Neural cell (in vitro differentiated cells): Measurements from ENCODE around the gene TMEM272. TPM values are rescaled to one million over a fixed set of nuclear protein-coding genes. Genes with fewer than 3 reads are reported as not detected.

Source experiments
- H2AFZ ChIP-seq: fragments of 200-600, 300-800 bp; sonication (generic), shearing (Covaris generic); 2 replicates; pipeline ENCODE4 v1.6.0; 2014; ENCODE audit warnings: low read depth, mild to moderate bottlenecking, antibody characterized with exemption, low read length, moderate library complexity
- H3F3A ChIP-seq: fragments of 200-600 bp; shearing (Covaris generic); 2 replicates; pipeline ENCODE4 v1.6.1; 2016; ENCODE audit warnings: mild to moderate bottlenecking, moderate library complexity, mixed read lengths, antibody characterized with exemption, low read length; ENCODE audit not compliant: insufficient read depth, poor library complexity, severe bottlenecking
- H3K27ac ChIP-seq: fragments of 200-600, 300-800 bp; sonication (generic), shearing (Covaris generic); 2 replicates; pipeline ENCODE4 v1.5.1; 2014; ENCODE audit warnings: mild to moderate bottlenecking, low read length, moderate library complexity
- H3K27me3 ChIP-seq: fragments of 300-800, 200-600 bp; sonication (generic), shearing (Covaris generic); 2 replicates; pipeline ENCODE4 v1.6.0; 2014; ENCODE audit warnings: mild to moderate bottlenecking, low read depth, low read length, moderate library complexity; ENCODE audit not compliant: insufficient read depth
- H3K36me3 ChIP-seq: fragments of 300-800, 200-600 bp; sonication (generic), shearing (Covaris generic); 2 replicates; pipeline ENCODE4 v1.5.1; 2014; ENCODE audit warnings: mild to moderate bottlenecking, antibody characterized with exemption, low read length, moderate library complexity; ENCODE audit not compliant: insufficient read depth
- H3K4me2 ChIP-seq: fragments of 300-800, 200-600 bp; sonication (generic), shearing (Covaris generic); 2 replicates; pipeline ENCODE4 v1.6.0; 2014; ENCODE audit warnings: mild to moderate bottlenecking, low read length
- H3K4me3 ChIP-seq: fragments of 300-800, 200-600 bp; sonication (generic), shearing (Covaris generic); 2 replicates; pipeline ENCODE4 v1.5.1; 2014; ENCODE audit warnings: mild to moderate bottlenecking, low read length, moderate library complexity
- H3K79me2 ChIP-seq: fragments of 200-600 bp; shearing (Covaris generic); replicated peaks from 2 replicates; pipeline ENCODE4 v1.6.0; 2014; ENCODE audit warnings: mild to moderate bottlenecking, low read length, moderate library complexity; ENCODE audit not compliant: insufficient read depth
- H3K9ac ChIP-seq: fragments of 300-800, 200-600 bp; sonication (generic), shearing (Covaris generic); 2 replicates; pipeline ENCODE4 v1.6.1; 2016; ENCODE audit warnings: mild to moderate bottlenecking, low read length, mixed read lengths
- H3K9me2 ChIP-seq: fragments of 200-600 bp; shearing (Covaris generic); 2 replicates; pipeline ENCODE4 v1.6.1; 2016; ENCODE audit warnings: mild to moderate bottlenecking, low read length, mixed read lengths; ENCODE audit not compliant: insufficient read depth
- H3K9me3 ChIP-seq: fragments of 200-600, 300-800 bp; sonication (generic), shearing (Covaris generic); 2 replicates; pipeline ENCODE4 v1.6.1; 2016; ENCODE audit warnings: mild to moderate bottlenecking, mixed run types, low read length, moderate library complexity, mixed read lengths
- H4K20me1 ChIP-seq: fragments of 200-600 bp; shearing (Covaris generic); 2 replicates; pipeline ENCODE4 v1.6.1; 2016; ENCODE audit warnings: mild to moderate bottlenecking, mixed run types; ENCODE audit not compliant: insufficient read depth
- EP300 ChIP-seq: fragments of 450-650 bp; conservative IDR thresholded peaks from 2 replicates; pipeline ENCODE4 v1.6.1; 2014; ENCODE audit warnings: antibody characterized with exemption, mild to moderate bottlenecking, moderate library complexity; ENCODE audit not compliant: poor library complexity, severe bottlenecking
- EZH2 ChIP-seq: fragments of 200-600, 300-800 bp; shearing (Covaris generic), sonication (generic); IDR thresholded peaks from 2 replicates; pipeline ENCODE4 v1.6.1; 2014; ENCODE audit warnings: antibody characterized with exemption, low read length, borderline replicate concordance, mild to moderate bottlenecking; ENCODE audit not compliant: insufficient read depth, poor library complexity, severe bottlenecking
- MXI1 ChIP-seq: fragments of 450-650 bp; conservative IDR thresholded peaks from 2 replicates; pipeline ENCODE4 v1.6.1; 2014; ENCODE audit warnings: antibody characterized with exemption, mild to moderate bottlenecking; ENCODE audit not compliant: poor library complexity, severe bottlenecking
- POLR2AphosphoS5 ChIP-seq: IDR thresholded peaks from 2 replicates; pipeline ENCODE4 v1.6.1; 2012
- RAD21 ChIP-seq: fragments of 450-650 bp; conservative IDR thresholded peaks from 2 replicates; pipeline ENCODE4 v1.6.1; 2014; ENCODE audit warnings: antibody characterized with exemption, mild to moderate bottlenecking, moderate library complexity
- SMC3 ChIP-seq: fragments of 450-650 bp; conservative IDR thresholded peaks from 2 replicates; pipeline ENCODE4 v1.6.1; 2014; ENCODE audit warnings: antibody characterized with exemption, mild to moderate bottlenecking, moderate library complexity; ENCODE audit not compliant: poor library complexity
- TAF1 ChIP-seq: IDR thresholded peaks from 2 replicates; pipeline ENCODE4 v1.6.1; 2012; ENCODE audit warnings: low read depth
- polyA plus RNA-seq: library from polyadenylated mRNA; depleted of rRNA; stranded (reverse); fragments of >200 nt; gene quantifications from 2 replicates; pipeline ENCODE4 v1.2.3, GENCODE V29; 2014
- TF ChIP-seq, protein P1 (sequence below): fragments of 450-650 bp; IDR thresholded peaks from 2 replicates; pipeline ENCODE4 v1.5.1; 2014; ENCODE audit warnings: antibody characterized with exemption, mild to moderate bottlenecking, moderate library complexity; ENCODE audit not compliant: poor library complexity, severe bottlenecking
- TF ChIP-seq, protein P2 (sequence below): IDR thresholded peaks from 2 replicates; pipeline ENCODE4 v1.6.1; 2012; ENCODE audit warnings: borderline replicate concordance

TMEM272 gene
- polyA plus RNA-seq, 1 donor from 2014 or later = 0.77 TPM

DNA sequence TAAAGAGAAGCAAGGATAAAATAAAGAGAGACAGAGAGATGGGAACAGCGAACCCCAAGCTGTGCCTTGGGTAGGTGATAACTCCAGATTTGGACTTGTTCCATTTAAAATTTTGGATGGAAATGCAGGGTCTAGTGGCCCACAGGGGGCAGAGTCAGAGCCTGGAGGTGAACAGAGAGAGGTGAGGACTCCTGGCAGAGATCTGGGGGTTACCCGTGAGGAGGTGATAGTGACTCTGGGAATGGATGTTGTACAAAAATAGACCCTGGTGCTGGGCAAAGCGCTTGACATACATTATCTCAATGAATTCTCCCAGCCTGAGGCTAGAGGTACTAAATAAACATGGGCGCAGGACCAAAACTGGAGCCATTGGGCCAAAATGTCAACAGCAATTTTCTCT is 26.7 kb downstream of the TMEM272 start:
- no peaks in the 10 kb centered on the region for H3K36me3 ChIP-seq

GRCh38 chr13:51817717-51818116 is 27.3 kb downstream of the TMEM272 start:
- H3F3A ChIP-seq = no peaks in the 10 kb centered on the region
- H3K27me3 ChIP-seq = no peaks in the 10 kb centered on the region
- no peak overlapping the region for H2AFZ ChIP-seq
- no peak overlapping the region for H3K4me2 ChIP-seq
- no peaks in the 10 kb centered on the region for H3K9me3 ChIP-seq
- no peak overlapping the region for H3K4me3 ChIP-seq
- H3K9ac ChIP-seq = no peak overlapping the region
- no peaks in the 10 kb centered on the region for H4K20me1 ChIP-seq
- H3K36me3 ChIP-seq = no peaks in the 10 kb centered on the region
- no peaks in the 10 kb centered on the region for H3K79me2 ChIP-seq
- no peak overlapping the region for H3K27ac ChIP-seq
- no peaks in the 10 kb centered on the region for H3K9me2 ChIP-seq
- no peak for TF ChIP-seq TAF1
- TF ChIP-seq, protein P1, sequence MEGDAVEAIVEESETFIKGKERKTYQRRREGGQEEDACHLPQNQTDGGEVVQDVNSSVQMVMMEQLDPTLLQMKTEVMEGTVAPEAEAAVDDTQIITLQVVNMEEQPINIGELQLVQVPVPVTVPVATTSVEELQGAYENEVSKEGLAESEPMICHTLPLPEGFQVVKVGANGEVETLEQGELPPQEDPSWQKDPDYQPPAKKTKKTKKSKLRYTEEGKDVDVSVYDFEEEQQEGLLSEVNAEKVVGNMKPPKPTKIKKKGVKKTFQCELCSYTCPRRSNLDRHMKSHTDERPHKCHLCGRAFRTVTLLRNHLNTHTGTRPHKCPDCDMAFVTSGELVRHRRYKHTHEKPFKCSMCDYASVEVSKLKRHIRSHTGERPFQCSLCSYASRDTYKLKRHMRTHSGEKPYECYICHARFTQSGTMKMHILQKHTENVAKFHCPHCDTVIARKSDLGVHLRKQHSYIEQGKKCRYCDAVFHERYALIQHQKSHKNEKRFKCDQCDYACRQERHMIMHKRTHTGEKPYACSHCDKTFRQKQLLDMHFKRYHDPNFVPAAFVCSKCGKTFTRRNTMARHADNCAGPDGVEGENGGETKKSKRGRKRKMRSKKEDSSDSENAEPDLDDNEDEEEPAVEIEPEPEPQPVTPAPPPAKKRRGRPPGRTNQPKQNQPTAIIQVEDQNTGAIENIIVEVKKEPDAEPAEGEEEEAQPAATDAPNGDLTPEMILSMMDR = no peak
- no peak for TF ChIP-seq EP300
- no peak for TF ChIP-seq SMC3
- TF ChIP-seq RAD21 = no peak
- TF ChIP-seq, protein P2, sequence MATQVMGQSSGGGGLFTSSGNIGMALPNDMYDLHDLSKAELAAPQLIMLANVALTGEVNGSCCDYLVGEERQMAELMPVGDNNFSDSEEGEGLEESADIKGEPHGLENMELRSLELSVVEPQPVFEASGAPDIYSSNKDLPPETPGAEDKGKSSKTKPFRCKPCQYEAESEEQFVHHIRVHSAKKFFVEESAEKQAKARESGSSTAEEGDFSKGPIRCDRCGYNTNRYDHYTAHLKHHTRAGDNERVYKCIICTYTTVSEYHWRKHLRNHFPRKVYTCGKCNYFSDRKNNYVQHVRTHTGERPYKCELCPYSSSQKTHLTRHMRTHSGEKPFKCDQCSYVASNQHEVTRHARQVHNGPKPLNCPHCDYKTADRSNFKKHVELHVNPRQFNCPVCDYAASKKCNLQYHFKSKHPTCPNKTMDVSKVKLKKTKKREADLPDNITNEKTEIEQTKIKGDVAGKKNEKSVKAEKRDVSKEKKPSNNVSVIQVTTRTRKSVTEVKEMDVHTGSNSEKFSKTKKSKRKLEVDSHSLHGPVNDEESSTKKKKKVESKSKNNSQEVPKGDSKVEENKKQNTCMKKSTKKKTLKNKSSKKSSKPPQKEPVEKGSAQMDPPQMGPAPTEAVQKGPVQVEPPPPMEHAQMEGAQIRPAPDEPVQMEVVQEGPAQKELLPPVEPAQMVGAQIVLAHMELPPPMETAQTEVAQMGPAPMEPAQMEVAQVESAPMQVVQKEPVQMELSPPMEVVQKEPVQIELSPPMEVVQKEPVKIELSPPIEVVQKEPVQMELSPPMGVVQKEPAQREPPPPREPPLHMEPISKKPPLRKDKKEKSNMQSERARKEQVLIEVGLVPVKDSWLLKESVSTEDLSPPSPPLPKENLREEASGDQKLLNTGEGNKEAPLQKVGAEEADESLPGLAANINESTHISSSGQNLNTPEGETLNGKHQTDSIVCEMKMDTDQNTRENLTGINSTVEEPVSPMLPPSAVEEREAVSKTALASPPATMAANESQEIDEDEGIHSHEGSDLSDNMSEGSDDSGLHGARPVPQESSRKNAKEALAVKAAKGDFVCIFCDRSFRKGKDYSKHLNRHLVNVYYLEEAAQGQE = no peak
- no peak for TF ChIP-seq EZH2
- no peak for TF ChIP-seq POLR2AphosphoS5
- TF ChIP-seq MXI1 = no peak

More for the DNA sequence above, 26.7 kb downstream of the TMEM272 start:
- H2AFZ ChIP-seq = no peak overlapping the region
- no peaks in the 10 kb centered on the region for H3K27me3 ChIP-seq
- H3K4me2 ChIP-seq = no peak overlapping the region
- H3F3A ChIP-seq = no peaks in the 10 kb centered on the region
- no peak overlapping the region for H3K27ac ChIP-seq
- no peak overlapping the region for H3K9ac ChIP-seq
- H3K9me3 ChIP-seq = no peaks in the 10 kb centered on the region
- no peaks in the 10 kb centered on the region for H3K79me2 ChIP-seq
- no peaks in the 10 kb centered on the region for H3K9me2 ChIP-seq
- no peak for TF ChIP-seq RAD21
- TF ChIP-seq, protein P1 = no peak
- TF ChIP-seq MXI1 = no peak
- no peak for TF ChIP-seq TAF1
- no peak for TF ChIP-seq SMC3
- TF ChIP-seq POLR2AphosphoS5 = no peak
- TF ChIP-seq, protein P2 = no peak
- no peak for TF ChIP-seq EZH2
- no peak for TF ChIP-seq EP300
- no peaks in the 10 kb centered on the region for H4K20me1 ChIP-seq
- no peak overlapping the region for H3K4me3 ChIP-seq
